HEK293 (cell line): ENCODE data around the gene CEACAM19.
A peak's percentile ranks its signal among the peaks of the same experiment; 100 is the strongest.

Source experiments
- CTCF ChIA-PET: fragments of 350-600 bp; formaldehyde crosslinking; extraction: SDS; loops from one replicate; lab custom pipeline; 2021; ENCODE audit warnings: antibody characterized with exemption; lab: Yijun Ruan, JAX
- POLR2A ChIA-PET: fragments of 300-600 bp; formaldehyde crosslinking; extraction: SDS; loops from one replicate; lab custom pipeline; 2020; ENCODE audit warnings: antibody characterized with exemption, inconsistent platforms; lab: Yijun Ruan, JAX
- H3K27ac ChIP-seq: fragments of 200-500 bp; sonication (Bioruptor generic); 2 replicates; pipeline ENCODE4 v1.5.1; 2014; ENCODE audit warnings: low read depth, low read length, control low read depth, inconsistent platforms; ENCODE audit errors: extremely low read depth
- H3K36me3 ChIP-seq, 2 experiments: fragments of 200-500 bp in 1 of 2; sonication (Bioruptor generic) in 1 of 2; 1 replicate in 1 of 2; 2 replicates in 1 of 2; pipeline ENCODE4 v1.5.1; 2014 to 2017; ENCODE audit warnings: inconsistent platforms in 2 of 2, low read length in 2 of 2; ENCODE audit not compliant: control insufficient read depth in 2 of 2, insufficient read depth in 1 of 2
- H3K4me1 ChIP-seq: fragments of 200-500 bp; sonication (Bioruptor generic); 2 replicates; pipeline ENCODE4 v1.5.1; 2014; ENCODE audit warnings: mild to moderate bottlenecking, low read length, inconsistent platforms; ENCODE audit not compliant: control insufficient read depth, insufficient read depth
- H3K4me3 ChIP-seq: 2 replicates; pipeline ENCODE4 v1.5.1; 2011; ENCODE audit warnings: low read depth, mild to moderate bottlenecking, control low read depth, low read length, moderate library complexity
- H3K9me3 ChIP-seq: fragments of 200-500 bp; sonication (Bioruptor generic); 2 replicates; pipeline ENCODE4 v1.5.1; 2014; ENCODE audit warnings: low read depth, low read length, inconsistent platforms; ENCODE audit not compliant: control insufficient read depth, insufficient read depth
- SALL2 ChIP-seq: fragments of 450-650 bp; formaldehyde crosslinking; IDR thresholded peaks from 2 replicates; pipeline ENCODE4 v1.5.0; 2017; ENCODE audit warnings: missing biosample characterization, mild to moderate bottlenecking, missing genetic modification characterization, borderline replicate concordance
- TRIM28 ChIP-seq: IDR thresholded peaks from 2 replicates; pipeline ENCODE4 v1.6.1; 2011; ENCODE audit warnings: low read length, control low read depth, borderline replicate concordance
- ZBTB48 ChIP-seq: fragments of 450-650 bp; formaldehyde crosslinking; IDR thresholded peaks from 2 replicates; pipeline ENCODE4 v1.5.1; 2016; ENCODE audit warnings: missing biosample characterization, missing genetic modification characterization
- ZBTB7A ChIP-seq: fragments of 450-650 bp; formaldehyde crosslinking; IDR thresholded peaks from 2 replicates; pipeline ENCODE4 v1.5.1; 2016; ENCODE audit warnings: low read depth, missing biosample characterization, missing genetic modification characterization
- ZNF114 ChIP-seq: fragments of 450-650 bp; formaldehyde crosslinking; IDR thresholded peaks from 2 replicates; pipeline ENCODE4 v1.5.0; 2017; ENCODE audit warnings: missing biosample characterization, missing genetic modification characterization
- ZNF132 ChIP-seq: fragments of 450-650 bp; formaldehyde crosslinking; IDR thresholded peaks from 2 replicates; pipeline ENCODE4 v1.5.1; 2017; ENCODE audit warnings: missing biosample characterization, missing genetic modification characterization, borderline replicate concordance
- ZNF138 ChIP-seq: fragments of 450-650 bp; formaldehyde crosslinking; IDR thresholded peaks from 2 replicates; pipeline ENCODE4 v1.5.1; 2016; ENCODE audit warnings: missing biosample characterization, missing genetic modification characterization, borderline replicate concordance
- ZNF211 ChIP-seq: fragments of 450-650 bp; formaldehyde crosslinking; IDR thresholded peaks from 2 replicates; pipeline ENCODE4 v1.5.1; 2016; ENCODE audit warnings: low read depth, missing biosample characterization, missing genetic modification characterization
- ZNF292 ChIP-seq: fragments of 450-650 bp; formaldehyde crosslinking; IDR thresholded peaks from 2 replicates; pipeline ENCODE4 v1.5.1; 2016; ENCODE audit warnings: low read depth, missing biosample characterization, missing genetic modification characterization, borderline replicate concordance
- ZNF311 ChIP-seq: fragments of 450-650 bp; formaldehyde crosslinking; IDR thresholded peaks from 2 replicates; pipeline ENCODE4 v1.5.1; 2017; ENCODE audit warnings: missing biosample characterization, missing genetic modification characterization, borderline replicate concordance
- ZNF324 ChIP-seq: fragments of 450-650 bp; formaldehyde crosslinking; IDR thresholded peaks from 2 replicates; pipeline ENCODE4 v1.5.1; 2016; ENCODE audit warnings: missing biosample characterization, missing genetic modification characterization
- ZNF530 ChIP-seq: fragments of 450-650 bp; formaldehyde crosslinking; IDR thresholded peaks from 2 replicates; pipeline ENCODE4 v1.5.1; 2016; ENCODE audit warnings: low read depth, missing biosample characterization, missing genetic modification characterization
- ZNF549 ChIP-seq: fragments of 450-650 bp; IDR thresholded peaks from 2 replicates; pipeline ENCODE4 v1.5.1; 2018; ENCODE audit warnings: missing biosample characterization, missing genetic modification characterization, mild to moderate bottlenecking, inconsistent platforms, moderate library complexity
- ZNF560 ChIP-seq: fragments of 450-650 bp; formaldehyde crosslinking; IDR thresholded peaks from 2 replicates; pipeline ENCODE4 v1.5.1; 2017; ENCODE audit warnings: missing biosample characterization, missing genetic modification characterization, borderline replicate concordance
- ZNF596 ChIP-seq: fragments of 450-650 bp; IDR thresholded peaks from 2 replicates; pipeline ENCODE4 v1.5.0; 2018; ENCODE audit warnings: missing biosample characterization, mild to moderate bottlenecking, missing genetic modification characterization, moderate library complexity
- ZNF623 ChIP-seq: fragments of 450-650 bp; formaldehyde crosslinking; IDR thresholded peaks from 2 replicates; pipeline ENCODE4 v1.5.1; 2016; ENCODE audit warnings: missing biosample characterization, missing genetic modification characterization
- ZNF654 ChIP-seq: fragments of 450-650 bp; formaldehyde crosslinking; IDR thresholded peaks from 2 replicates; pipeline ENCODE4 v1.5.1; 2016; ENCODE audit warnings: low read depth, missing biosample characterization, missing genetic modification characterization
- ZNF768 ChIP-seq: fragments of 450-650 bp; formaldehyde crosslinking; IDR thresholded peaks from 2 replicates; pipeline ENCODE4 v1.5.1; 2018; ENCODE audit warnings: missing biosample characterization, mild to moderate bottlenecking, missing genetic modification characterization
- ZNF776 ChIP-seq: fragments of 450-650 bp; formaldehyde crosslinking; IDR thresholded peaks from 2 replicates; pipeline ENCODE4 v1.5.0; 2017; ENCODE audit warnings: missing biosample characterization, missing genetic modification characterization, borderline replicate concordance
- ZNF785 ChIP-seq: fragments of 450-650 bp; formaldehyde crosslinking; IDR thresholded peaks from 2 replicates; pipeline ENCODE4 v1.5.1; 2016; ENCODE audit warnings: missing biosample characterization, missing genetic modification characterization
- ZNF792 ChIP-seq: fragments of 450-650 bp; formaldehyde crosslinking; IDR thresholded peaks from 2 replicates; pipeline ENCODE4 v1.5.1; 2016; ENCODE audit warnings: missing biosample characterization, missing genetic modification characterization
- TF ChIP-seq, protein P1 (sequence below): fragments of 450-650 bp; formaldehyde crosslinking; IDR thresholded peaks from 2 replicates; pipeline ENCODE4 v1.5.1; 2016; ENCODE audit warnings: missing biosample characterization, missing genetic modification characterization

CEACAM19 gene

DNA sequence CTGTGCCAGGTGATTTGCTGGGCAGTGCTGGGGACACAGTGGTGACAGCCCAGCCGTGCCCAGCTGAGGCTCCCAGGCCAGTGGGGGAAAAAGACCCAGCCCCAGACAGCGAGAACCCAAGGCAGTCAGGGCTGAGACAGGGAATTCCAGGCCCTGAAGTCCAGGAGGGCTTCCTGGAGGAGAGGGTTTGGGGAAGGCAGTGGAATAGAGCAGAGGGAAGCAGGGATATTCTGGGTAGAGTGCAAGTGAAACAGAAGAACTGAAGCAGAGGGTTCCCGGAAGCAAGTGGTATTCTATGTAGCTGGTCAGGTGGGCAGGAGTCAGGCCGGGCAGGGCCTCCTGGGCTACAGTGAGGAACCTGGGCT is 26.4 kb downstream of the CEACAM19 start (continued):
- no peak for TF ChIP-seq ZNF292
- TF ChIP-seq, all 188 proteins: peak for 0

DNA sequence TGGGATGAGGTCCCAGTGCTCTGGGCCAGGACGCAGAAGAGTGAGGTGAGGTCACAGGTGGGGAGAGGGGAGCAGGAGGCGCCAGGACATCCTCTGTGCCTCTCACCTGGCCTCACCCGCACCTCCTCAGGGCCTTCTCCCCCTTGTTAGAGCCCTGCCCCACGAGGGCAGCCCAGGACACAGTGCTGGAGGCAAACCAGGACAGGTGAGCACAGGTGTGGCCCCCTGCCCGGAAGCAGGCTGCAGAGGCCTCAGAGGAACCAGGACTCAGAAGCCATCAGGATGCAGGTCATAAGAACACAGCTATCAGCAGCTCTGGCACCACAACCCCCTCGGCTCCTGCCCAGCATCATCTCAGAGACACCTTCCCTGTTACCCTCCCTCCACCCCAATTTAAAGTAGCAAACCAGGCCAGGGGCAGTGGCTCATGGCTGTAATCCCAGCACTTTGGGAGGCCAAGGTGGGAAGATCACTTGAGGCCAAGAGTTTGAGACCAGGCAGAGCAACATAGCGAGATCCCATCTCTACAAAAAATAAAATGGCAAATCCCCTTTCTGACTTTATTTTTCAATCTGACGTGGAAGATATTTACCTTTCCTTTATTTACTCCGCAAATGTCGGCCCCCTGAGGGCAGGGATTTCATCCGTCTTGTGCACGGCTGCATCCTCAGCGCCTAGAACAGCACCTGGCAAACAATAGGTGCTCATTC is 27.4 kb downstream of the CEACAM19 start, which contains the start of gene CEACAM16:
Gene CEACAM16 (plus strand): TSS at position 660 of the 710 bp plus-strand sequence. CDS start 2,306 bp downstream, outside the sequence.
- Histone ChIP-seq H3K9me3 (no peaks in the 10 kb centered on the region), H3K4me3 (no peak within 1 kb of the TSS), H3K4me1 (no peaks in the 10 kb centered on the region), H3K36me3 (no peaks in the 10 kb centered on the region), H3K27ac (no peak within 1 kb of the TSS)
- TF ChIP-seq ZNF768 (tag by site-specific recombination), result no peak
- ChIA-PET CTCF (no interaction called here), POLR2A (no interaction called here)

DNA sequence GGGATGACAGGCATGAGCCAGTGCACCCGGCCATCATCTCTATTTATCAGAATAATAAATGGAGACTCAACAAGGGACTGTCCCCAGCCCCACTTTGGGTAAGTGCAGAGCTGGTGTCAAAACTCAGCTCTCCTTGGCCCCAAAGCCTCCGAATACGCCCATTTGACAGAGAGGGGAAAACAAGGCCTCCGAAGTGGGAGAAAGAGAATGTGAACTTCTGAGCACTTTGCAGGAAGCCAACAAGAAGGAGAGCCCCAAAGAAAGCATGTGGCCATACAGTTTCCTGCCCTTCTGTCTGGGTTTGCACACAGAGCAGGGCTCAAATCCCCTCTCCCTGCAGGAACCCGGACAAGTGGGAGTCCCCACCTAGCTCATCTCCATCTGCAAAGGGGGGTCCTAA is 29.3 kb downstream of the CEACAM19 start:
- POLR2A ChIA-PET, result no interaction called here
- TF ChIP-seq ZNF530 (tag by site-specific recombination) (no peak), TRIM28 (no peak), ZNF114 (tag by site-specific recombination) (no peak), ZNF211 (no peak), SALL2 (no peak), ZNF654 (tag by site-specific recombination) (no peak), ZNF623 (tag by site-specific recombination) (no peak)
- TF ChIP-seq, all 188 proteins: peak for 0
- CTCF ChIA-PET, result interaction anchor here (1.1 to 1.7 kb wide), 3 partner anchors 11 to 130 kb away, joined by 3 to 7 read pairs (median 6); no protein-coding TSS in a partner anchor

DNA sequence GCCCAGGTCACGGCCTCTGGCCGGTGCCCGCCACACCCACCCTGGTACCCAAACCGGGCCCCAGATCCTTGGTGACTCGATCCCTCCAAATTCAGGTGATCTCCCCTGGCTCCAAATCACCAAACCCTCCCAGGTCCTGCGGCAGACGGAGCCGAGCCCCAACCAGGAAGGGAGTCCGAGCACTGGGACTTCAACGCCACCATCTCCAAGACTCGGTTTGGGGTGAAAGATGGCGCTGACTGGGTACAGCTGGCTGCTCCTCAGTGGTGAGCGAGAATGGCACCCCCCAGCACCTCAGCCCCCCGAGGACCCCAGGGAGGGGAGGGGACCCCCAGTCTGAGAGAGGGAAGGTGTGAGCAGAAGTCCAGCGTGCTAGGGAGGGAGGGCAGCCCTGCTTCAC is 29.9 kb downstream of the CEACAM19 start:
- no peak overlapping the region for H3K4me3 ChIP-seq
- ChIA-PET CTCF (interaction anchor here (1.8 kb wide), 1 partner anchor 23 kb away, joined by 8 read pairs; no protein-coding TSS in a partner anchor), POLR2A (no interaction called here)
- TF ChIP-seq ZNF560 (tag by site-specific recombination) (no peak), ZNF776 (tag by site-specific recombination) (no peak), ZNF132 (tag by site-specific recombination) (no peak), ZNF138 (tag by site-specific recombination) (no peak), ZNF623 (tag by site-specific recombination) (no peak), ZBTB48 (tag by site-specific recombination) (no peak), ZBTB7A (tag by site-specific recombination) (no peak), ZNF311 (no peak)
- TF ChIP-seq, all 188 proteins: peak for 0
- Histone ChIP-seq H3K36me3 (no peaks in the 10 kb centered on the region), H3K27ac (no peak overlapping the region), H3K4me1 (no peaks in the 10 kb centered on the region), H3K9me3 (no peaks in the 10 kb centered on the region)

More for the DNA sequence above, 29.3 kb downstream of the CEACAM19 start:
- H3K4me3 ChIP-seq, result no peak overlapping the region
- no peaks in the 10 kb centered on the region for H3K36me3 ChIP-seq
- H3K9me3 ChIP-seq, result no peaks in the 10 kb centered on the region
- H3K27ac ChIP-seq, result no peak overlapping the region
- no peaks in the 10 kb centered on the region for H3K4me1 ChIP-seq

DNA sequence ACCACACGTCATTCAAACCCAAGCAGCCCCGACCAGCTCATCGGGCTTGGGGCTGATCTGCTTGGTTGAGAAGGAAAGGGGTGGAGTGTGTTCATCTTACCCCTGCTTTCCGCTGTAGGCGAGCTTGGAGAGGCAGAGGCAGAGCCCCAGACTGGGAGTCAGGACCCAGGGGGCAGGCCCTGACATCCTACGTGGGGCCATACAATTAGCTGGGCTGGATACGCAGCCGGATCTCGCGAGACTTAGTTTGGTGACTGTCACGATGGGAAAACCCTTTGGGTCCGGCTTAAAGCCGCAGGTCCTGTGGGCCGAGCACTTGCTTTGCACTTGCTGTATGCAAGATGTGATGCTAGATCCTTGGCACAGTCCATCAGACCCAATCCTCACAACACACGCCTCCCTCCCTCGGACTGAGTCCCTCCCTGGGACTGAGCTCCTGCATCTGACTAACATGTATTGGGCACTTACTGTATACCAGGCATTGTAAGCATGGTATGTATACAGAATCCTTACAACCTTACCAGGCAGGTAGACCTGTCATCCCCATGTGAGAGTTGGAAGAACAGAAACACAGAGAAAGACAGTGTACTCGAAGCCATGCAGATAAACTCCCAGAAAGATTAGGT is 31.4 kb downstream of the CEACAM19 start:
- H3K4me3 ChIP-seq, result no peak overlapping the region
- POLR2A ChIA-PET, result no interaction called here

More for the DNA sequence above, 31.4 kb downstream of the CEACAM19 start:
- H3K9me3 ChIP-seq, result no peaks in the 10 kb centered on the region
- H3K36me3 ChIP-seq, result no peaks in the 10 kb centered on the region
- TF ChIP-seq ZNF324, result no peak
- no peak for TF ChIP-seq ZNF785 (tag by site-specific recombination)
- no peak for TF ChIP-seq ZNF596 (tag by site-specific recombination)
- TF ChIP-seq ZNF792, result 0 out of 2 replicates have a peak, but pooled peaks have one; percentile 61
- TF ChIP-seq ZNF549 (tag by site-specific recombination), result no peak
- no peak for TF ChIP-seq ZNF560 (tag by site-specific recombination)
- TF ChIP-seq, protein P1, sequence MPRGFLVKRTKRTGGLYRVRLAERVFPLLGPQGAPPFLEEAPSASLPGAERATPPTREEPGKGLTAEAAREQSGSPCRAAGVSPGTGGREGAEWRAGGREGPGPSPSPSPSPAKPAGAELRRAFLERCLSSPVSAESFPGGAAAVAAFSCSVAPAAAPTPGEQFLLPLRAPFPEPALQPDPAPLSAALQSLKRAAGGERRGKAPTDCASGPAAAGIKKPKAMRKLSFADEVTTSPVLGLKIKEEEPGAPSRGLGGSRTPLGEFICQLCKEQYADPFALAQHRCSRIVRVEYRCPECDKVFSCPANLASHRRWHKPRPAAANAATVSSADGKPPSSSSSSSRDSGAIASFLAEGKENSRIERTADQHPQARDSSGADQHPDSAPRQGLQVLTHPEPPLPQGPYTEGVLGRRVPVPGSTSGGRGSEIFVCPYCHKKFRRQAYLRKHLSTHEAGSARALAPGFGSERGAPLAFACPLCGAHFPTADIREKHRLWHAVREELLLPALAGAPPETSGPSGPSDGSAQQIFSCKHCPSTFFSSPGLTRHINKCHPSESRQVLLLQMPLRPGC (tag by site-specific recombination), result no peak
- CTCF ChIA-PET, result interaction anchor here (0.6 to 1.8 kb wide), 5 partner anchors 12 to 132 kb away, joined by 3 to 8 read pairs (median 4); no protein-coding TSS in a partner anchor
- H3K27ac ChIP-seq, result no peak overlapping the region
- no peaks in the 10 kb centered on the region for H3K4me1 ChIP-seq
